NAMALWA (cell line): ENCODE results near the gene PLA2G4A.

Experiments used
- DNase-seq: peaks from one replicate; pipeline ENCODE4 v3.0.0-alpha.2; 2015; ENCODE audit warnings: low spot score

The PLA2G4A gene

GRCh38 chr1:186828611-186829454 lies at the start of gene PLA2G4A:
Gene PLA2G4A, plus strand, starts transcription at chr1:186828949. Its CDS starts 25,406 bp downstream, at chr1:186854355.
- DNase-seq: no peak

GRCh38 chr1:186780076-186780475 lies 48.7 kb upstream of the PLA2G4A start:
- no peak for DNase-seq

GRCh38 chr1:186781730-186782129 lies 47.0 kb upstream of the PLA2G4A start:
- no peak for DNase-seq

GRCh38 chr1:186782791-186783190 lies 46.0 kb upstream of the PLA2G4A start:
- DNase-seq: no peak

GRCh38 chr1:186783193-186783592 lies 45.6 kb upstream of the PLA2G4A start:
- DNase-seq: no peak

- no peak for DNase-seq
Measured at GRCh38 chr1:186785503-186785902, 43.2 kb upstream of the PLA2G4A start.

GRCh38 chr1:186790101-186790500 lies 38.6 kb upstream of the PLA2G4A start:
- no peak for DNase-seq

- DNase-seq: no peak
Measured at GRCh38 chr1:186792870-186793581, 35.7 kb upstream of the PLA2G4A start.

- no peak for DNase-seq
Measured at GRCh38 chr1:186793582-186793927, 35.2 kb upstream of the PLA2G4A start.

GRCh38 chr1:186798960-186799688 lies 29.6 kb upstream of the PLA2G4A start:
- no peak for DNase-seq

- DNase-seq: no peak
Measured at GRCh38 chr1:186799689-186800054, 29.1 kb upstream of the PLA2G4A start.

- no peak for DNase-seq
Measured at GRCh38 chr1:186802388-186802787, 26.4 kb upstream of the PLA2G4A start.

GRCh38 chr1:186804679-186805078 lies 24.1 kb upstream of the PLA2G4A start:
- no peak for DNase-seq

GRCh38 chr1:186806477-186806876 lies 22.3 kb upstream of the PLA2G4A start:
- DNase-seq: no peak

- DNase-seq: no peak
Measured at GRCh38 chr1:186807163-186807562, 21.6 kb upstream of the PLA2G4A start.

GRCh38 chr1:186811892-186812291 lies 16.9 kb upstream of the PLA2G4A start:
- no peak for DNase-seq

GRCh38 chr1:186812570-186812969 lies 16.2 kb upstream of the PLA2G4A start:
- DNase-seq: no peak

GRCh38 chr1:186813420-186813819 lies 15.3 kb upstream of the PLA2G4A start:
- DNase-seq: no peak

GRCh38 chr1:186819126-186819525 lies 9.6 kb upstream of the PLA2G4A start:
- no peak for DNase-seq

GRCh38 chr1:186819563-186819962 lies 9.2 kb upstream of the PLA2G4A start:
- no peak for DNase-seq

- DNase-seq: no peak
Measured at GRCh38 chr1:186829686-186830587, 1.2 kb downstream of the PLA2G4A start.

- DNase-seq: no peak
Measured at GRCh38 chr1:186831168-186831567, 2.4 kb downstream of the PLA2G4A start.
